Mesenchymal stem cell (in vitro differentiated cells and primary cell): Measurements from ENCODE around the gene ANKRD26.

Experiments used
- DNase-seq: peaks from one replicate; pipeline ENCODE4 v3.0.0-alpha.2; 2013
- H2AFZ ChIP-seq: one replicate; pipeline ENCODE4 v1.6.1; 2013; ENCODE audit warnings: low read depth, mild to moderate bottlenecking, control low read depth, inconsistent platforms, low read length, moderate library complexity
- H2AK5ac ChIP-seq: 2 replicates; pipeline ENCODE4 v1.6.1; 2013; ENCODE audit warnings: low read length, moderate library complexity, mild to moderate bottlenecking, inconsistent platforms; ENCODE audit not compliant: severe bottlenecking
- H2BK120ac ChIP-seq: one replicate; pipeline ENCODE4 v1.6.1; 2013; ENCODE audit warnings: low read depth, mild to moderate bottlenecking, inconsistent platforms, low read length, moderate library complexity
- H2BK12ac ChIP-seq, 2 experiments: one replicate each; pipeline ENCODE4 v1.6.1; 2013; ENCODE audit warnings: inconsistent platforms in 2 of 2, low read length in 2 of 2, mild to moderate bottlenecking in 2 of 2, moderate library complexity in 2 of 2, control low read depth in 1 of 2
- H2BK15ac ChIP-seq: one replicate; pipeline ENCODE4 v1.6.1; 2013; ENCODE audit warnings: mild to moderate bottlenecking, low read depth, inconsistent platforms; ENCODE audit not compliant: poor library complexity, severe bottlenecking
- H2BK5ac ChIP-seq: 2 replicates; pipeline ENCODE4 v1.6.1; 2013; ENCODE audit warnings: low read depth, mild to moderate bottlenecking, low read length, control low read depth, inconsistent platforms; ENCODE audit not compliant: poor library complexity, severe bottlenecking
- H3K14ac ChIP-seq, 2 experiments: one replicate each; pipeline ENCODE4 v1.6.1; 2013; ENCODE audit warnings: inconsistent platforms in 2 of 2, low read length in 2 of 2, control low read depth in 1 of 2, mild to moderate bottlenecking in 1 of 2, moderate library complexity in 1 of 2
- H3K18ac ChIP-seq, 2 experiments: one replicate each; pipeline ENCODE4 v1.6.1; 2013; ENCODE audit warnings: inconsistent platforms in 2 of 2, low read length in 2 of 2, control low read depth in 1 of 2, low read depth in 1 of 2, mild to moderate bottlenecking in 1 of 2
- H3K23ac ChIP-seq, 2 experiments: one replicate each; pipeline ENCODE4 v1.6.1; 2013; ENCODE audit warnings: inconsistent platforms in 2 of 2, low read length in 2 of 2, mild to moderate bottlenecking in 2 of 2, moderate library complexity in 2 of 2, control low read depth in 1 of 2
- H3K27ac ChIP-seq: 2 replicates; pipeline ENCODE4 v1.5.1; 2013; ENCODE audit warnings: mild to moderate bottlenecking, moderate library complexity, low read length, control low read depth, inconsistent platforms; ENCODE audit not compliant: poor library complexity, severe bottlenecking
- H3K27me3 ChIP-seq, 2 experiments: 2 replicates each; pipeline versions ENCODE4 v1.6.1 to v1.7.0; 2013; ENCODE audit warnings: low read length in 2 of 2, mild to moderate bottlenecking in 2 of 2, moderate library complexity in 2 of 2, control low read depth in 1 of 2, inconsistent platforms in 1 of 2; ENCODE audit not compliant: control insufficient read depth in 1 of 2, insufficient read depth in 1 of 2
- H3K36me3 ChIP-seq, 2 experiments: 2 replicates each; pipeline versions ENCODE4 v1.6.1 to v1.7.0; 2013; ENCODE audit warnings: low read length in 2 of 2, control low read depth in 1 of 2, inconsistent platforms in 1 of 2, low read depth in 1 of 2, mild to moderate bottlenecking in 1 of 2; ENCODE audit not compliant: insufficient read depth in 2 of 2, control insufficient read depth in 1 of 2
- H3K4ac ChIP-seq, 2 experiments: one replicate each; pipeline ENCODE4 v1.6.1; 2013; ENCODE audit warnings: inconsistent platforms in 2 of 2, low read length in 2 of 2, mild to moderate bottlenecking in 2 of 2, moderate library complexity in 2 of 2, control low read depth in 1 of 2, low read depth in 1 of 2
- H3K4me1 ChIP-seq: 2 replicates; pipeline ENCODE4 v1.6.1; 2013; ENCODE audit warnings: low read depth, low read length, control low read depth; ENCODE audit not compliant: control insufficient read depth, insufficient read depth
- H3K4me2 ChIP-seq: 2 replicates; pipeline ENCODE4 v1.6.1; 2013; ENCODE audit warnings: low read length, mild to moderate bottlenecking, inconsistent platforms; ENCODE audit not compliant: poor library complexity, severe bottlenecking
- H3K4me3 ChIP-seq, 2 experiments: 2 replicates each; pipeline versions ENCODE4 v1.5.1 to v1.7.0; 2013; ENCODE audit warnings: low read length in 2 of 2, mild to moderate bottlenecking in 2 of 2, control low read depth in 1 of 2, low read depth in 1 of 2; ENCODE audit not compliant: insufficient read depth in 1 of 2
- H3K79me1 ChIP-seq: replicated peaks from 2 replicates; pipeline ENCODE4 v1.6.1; 2013; ENCODE audit warnings: mild to moderate bottlenecking, control low read depth, low read length, inconsistent platforms; ENCODE audit not compliant: poor library complexity, severe bottlenecking
- H3K9ac ChIP-seq: 2 replicates; pipeline ENCODE4 v1.7.0; 2013; ENCODE audit warnings: mild to moderate bottlenecking, low read length, moderate library complexity
- H3K9me3 ChIP-seq: 2 replicates; pipeline ENCODE4 v1.7.0; 2013; ENCODE audit warnings: mild to moderate bottlenecking, low read length; ENCODE audit not compliant: control insufficient read depth
- H4K8ac ChIP-seq: one replicate; pipeline ENCODE4 v1.6.1; 2013; ENCODE audit warnings: inconsistent platforms, mild to moderate bottlenecking, low read length, moderate library complexity
- H4K91ac ChIP-seq: one replicate; pipeline ENCODE4 v1.6.1; 2013; ENCODE audit warnings: mild to moderate bottlenecking, low read length, inconsistent platforms
- WGBS: methylation state at CpG from one replicate; pipeline ENCODE4 v1.1.7; 2013; ENCODE audit warnings: mixed read lengths; 5-methylcytosine and 5-hydroxymethylcytosine counted together

ANKRD26 gene

GRCh38 chr10:26969145-26969926 lies 131.0 kb downstream of the ANKRD26 start:
- H3K18ac ChIP-seq = no peak overlapping the region
- 94% methylated on average over 5 of the region's 6 CpGs for WGBS
- no peak overlapping the region for H2AFZ ChIP-seq
- no peaks in the 10 kb centered on the region for H3K9me3 ChIP-seq
- H2BK15ac ChIP-seq = no peak overlapping the region
- no peak overlapping the region for H4K91ac ChIP-seq
- H3K9ac ChIP-seq = no peak overlapping the region
- H2BK5ac ChIP-seq = no peak overlapping the region
- DNase-seq = no peak
- H3K4ac ChIP-seq = no peak overlapping the region
- H2AK5ac ChIP-seq = no peak overlapping the region
- H3K4me2 ChIP-seq = no peak overlapping the region
- no peak overlapping the region for H4K8ac ChIP-seq
- no peak overlapping the region for H3K4me3 ChIP-seq
- H3K36me3 ChIP-seq = peaks cover 0 to 12% of the 10 kb centered on the region in 2 experiments
- no peaks in the 10 kb centered on the region for H3K27me3 ChIP-seq
- no peak overlapping the region for H2BK120ac ChIP-seq
- H3K14ac ChIP-seq = no peak overlapping the region
- no peak overlapping the region for H2BK12ac ChIP-seq
- no peak overlapping the region for H3K27ac ChIP-seq
- H3K79me1 ChIP-seq = no peaks in the 10 kb centered on the region
- no peak overlapping the region for H3K23ac ChIP-seq
- H3K4me1 ChIP-seq = no peaks in the 10 kb centered on the region

- no peak overlapping the region for H4K8ac ChIP-seq
- no peak overlapping the region for H3K4me2 ChIP-seq
- no peak overlapping the region for H2BK120ac ChIP-seq
- H3K36me3 ChIP-seq = peaks cover 0 to 15% of the 10 kb centered on the region in 2 experiments
- no peaks in the 10 kb centered on the region for H3K4me1 ChIP-seq
- H3K27ac ChIP-seq = no peak overlapping the region
- no peak overlapping the region for H2BK5ac ChIP-seq
- no peak for DNase-seq
- no peak overlapping the region for H2AFZ ChIP-seq
- H3K18ac ChIP-seq = no peak overlapping the region
- no peak overlapping the region for H2BK12ac ChIP-seq
- no peaks in the 10 kb centered on the region for H3K27me3 ChIP-seq
- H3K9ac ChIP-seq = no peak overlapping the region
- no peak overlapping the region for H4K91ac ChIP-seq
- no peak overlapping the region for H3K23ac ChIP-seq
- H3K9me3 ChIP-seq = no peaks in the 10 kb centered on the region
- H3K4ac ChIP-seq = no peak overlapping the region
- 75% methylated on average over 3 of the region's 3 CpGs for WGBS
- no peak overlapping the region for H3K14ac ChIP-seq
- no peaks in the 10 kb centered on the region for H3K79me1 ChIP-seq
- no peak overlapping the region for H2AK5ac ChIP-seq
- no peak overlapping the region for H2BK15ac ChIP-seq
- H3K4me3 ChIP-seq = no peak overlapping the region
Measured at GRCh38 chr10:26962835-26963234, 137.5 kb downstream of the ANKRD26 start.

- Histone ChIP-seq H2AK5ac (no peak overlapping the region), H3K4me2 (no peak overlapping the region), H3K14ac (no peak overlapping the region), H3K18ac (no peak overlapping the region), H3K79me1 (no peaks in the 10 kb centered on the region), H3K4me1 (no peaks in the 10 kb centered on the region), H3K4me3 (no peak overlapping the region), H2BK120ac (no peak overlapping the region), H4K91ac (no peak overlapping the region), H3K9ac (no peak overlapping the region), H3K9me3 (no peaks in the 10 kb centered on the region), H3K23ac (no peak overlapping the region), H3K27ac (no peak overlapping the region), H4K8ac (no peak overlapping the region), H3K4ac (no peak overlapping the region), H2AFZ (no peak overlapping the region), H2BK15ac (no peak overlapping the region), H3K27me3 (no peaks in the 10 kb centered on the region), H2BK5ac (no peak overlapping the region), H2BK12ac (no peak overlapping the region), H3K36me3 (peaks cover 0 to 4% of the 10 kb centered on the region in 2 experiments)
- WGBS = 82% methylated on average over 6 of the region's 7 CpGs
- DNase-seq = no peak
Measured at GRCh38 chr10:26960308-26960707, 140.0 kb downstream of the ANKRD26 start.

- Histone ChIP-seq H2AK5ac (no peak overlapping the region), H3K9me3 (no peaks in the 10 kb centered on the region), H3K27ac (no peak overlapping the region), H3K79me1 (no peaks in the 10 kb centered on the region), H3K14ac (no peak overlapping the region), H3K4ac (no peak overlapping the region), H2BK5ac (no peak overlapping the region), H2AFZ (no peak overlapping the region), H3K9ac (no peak overlapping the region), H3K27me3 (no peaks in the 10 kb centered on the region), H3K18ac (no peak overlapping the region), H4K91ac (no peak overlapping the region), H2BK120ac (no peak overlapping the region), H2BK12ac (no peak overlapping the region), H3K23ac (no peak overlapping the region), H4K8ac (no peak overlapping the region), H3K4me3 (no peak overlapping the region), H2BK15ac (no peak overlapping the region), H3K4me1 (no peaks in the 10 kb centered on the region), H3K4me2 (no peak overlapping the region), H3K36me3 (peaks cover 0 to 4% of the 10 kb centered on the region in 2 experiments)
- WGBS = 90% methylated on average over 5 of the region's 6 CpGs
- DNase-seq = no peak
Measured at GRCh38 chr10:26959841-26960240, 140.5 kb downstream of the ANKRD26 start.
